GM12878 (cell line): ENCODE data around the gene RBM45. TPM values are rescaled to one million over a fixed set of nuclear protein-coding genes. Genes with fewer than 3 reads are reported as not detected.

Experiments
- ATAC-seq: fragments of 200-7000 bp; cut with Tn5 transposase; 3 replicates; pipeline ENCODE4 v1.9.1; 2020; ENCODE audit warnings: mild to moderate bottlenecking, moderate library complexity
- BruUV-seq: library from RNA; stranded (reverse); fragments of 400-500 nt; replicated peaks from 2 replicates; lab custom pipeline; 2021; lab: Mats Ljungman, UMichigan
- CTCF ChIA-PET: fragments of 300-600 bp; sonication (Branson Sonifier 250); formaldehyde crosslinking; extraction: SDS; loops from one replicate; lab custom pipeline; 2021; ENCODE audit warnings: inconsistent platforms; lab: Yijun Ruan, JAX
- POLR2A ChIA-PET: fragments of 350-600 bp; formaldehyde crosslinking; extraction: SDS; loops from one replicate; lab custom pipeline; 2021; ENCODE audit warnings: inconsistent platforms; lab: Charles Lee
- RAD21 ChIA-PET: fragments of 300-600 bp; sonication (Branson Sonifier 250); formaldehyde crosslinking; loops from one replicate; lab custom pipeline; 2023; ENCODE audit warnings: antibody characterized with exemption; ENCODE audit not compliant: unreplicated experiment; lab: Charles Lee
- SMC1A ChIA-PET: fragments of 300-600 bp; sonication (Branson Sonifier 250); formaldehyde crosslinking; loops from one replicate; lab custom pipeline; 2023; ENCODE audit not compliant: unreplicated experiment, uncharacterized antibody; lab: Charles Lee
- DNase-seq: peaks from one replicate; pipeline ENCODE4 v3.0.0-alpha.2; 2011; ENCODE audit warnings: low read depth, low spot score
- FAIRE-seq: peaks from 3 replicates; lab custom pipeline; 2011; peaks lifted over from hg19 to GRCh38; lab: Jason Lieb, UNC
- H2AFZ ChIP-seq: 2 replicates; pipeline ENCODE4 v1.6.0; 2011; ENCODE audit warnings: low read depth, low read length, control low read depth; ENCODE audit not compliant: control insufficient read depth
- H3K27ac ChIP-seq: 2 replicates; pipeline ENCODE4 v1.5.1; 2011; ENCODE audit warnings: control low read depth; ENCODE audit not compliant: control insufficient read depth, insufficient read depth
- H3K27me3 ChIP-seq, 2 experiments: replicated peaks in 1 of 2; 2 replicates each; pipeline versions ENCODE4 v1.6.0 to v1.6.1; 2011; ENCODE audit warnings: low read length in 1 of 2; ENCODE audit not compliant: control insufficient read depth in 2 of 2, insufficient read depth in 2 of 2
- H3K36me3 ChIP-seq, 2 experiments: 2 replicates each; pipeline ENCODE4 v1.5.1; 2011; ENCODE audit warnings: low read length in 1 of 2; ENCODE audit not compliant: control insufficient read depth in 2 of 2, insufficient read depth in 2 of 2
- H3K4me1 ChIP-seq: 2 replicates; pipeline ENCODE4 v1.6.1; 2011; ENCODE audit warnings: mild to moderate bottlenecking, low read length, moderate library complexity, mixed read lengths; ENCODE audit not compliant: control insufficient read depth, insufficient read depth
- H3K4me2 ChIP-seq: 2 replicates; pipeline ENCODE4 v1.6.0; 2011; ENCODE audit warnings: control low read depth; ENCODE audit not compliant: control insufficient read depth, insufficient read depth
- H3K4me3 ChIP-seq: fragments of 200-600 bp; sonication (generic); 2 replicates; pipeline ENCODE4 v1.5.1; 2016
- H3K79me2 ChIP-seq: 2 replicates; pipeline ENCODE4 v1.6.0; 2011; ENCODE audit warnings: low read length; ENCODE audit not compliant: control insufficient read depth, insufficient read depth
- H3K9ac ChIP-seq: 2 replicates; pipeline ENCODE4 v1.8.0; 2011; ENCODE audit warnings: low read length, control low read depth, mixed read lengths; ENCODE audit not compliant: control insufficient read depth, insufficient read depth
- H3K9me3 ChIP-seq: replicated peaks from 3 replicates; pipeline ENCODE4 v1.5.1; 2011; ENCODE audit warnings: mild to moderate bottlenecking, low read length; ENCODE audit not compliant: control insufficient read depth, insufficient read depth
- H4K20me1 ChIP-seq: 2 replicates; pipeline ENCODE4 v1.6.0; 2011; ENCODE audit not compliant: control insufficient read depth, insufficient read depth
- CEBPZ ChIP-seq: fragments of 150-350 bp; IDR thresholded peaks from 2 replicates; pipeline ENCODE4 v1.6.1; 2016; ENCODE audit warnings: low read depth, low read length
- WGBS: methylation state at CpG from one replicate; pipeline ENCODE4 v1.1.6; 2016; ENCODE audit warnings: low lambda C conversion rate; ENCODE audit not compliant: insufficient replicate concordance, insufficient coverage; ENCODE audit errors: missing lambda C conversion rate; 5-methylcytosine and 5-hydroxymethylcytosine counted together
- in situ Hi-C: fragments of 300-500 bp; cut with MboI; formaldehyde crosslinking; loops from 9 replicates; pipeline ENCODE4 v1.14.3; 2018; ENCODE audit warnings: mixed read lengths
- intact Hi-C: fragments of 100-400 bp; cut with micrococcal nuclease; formaldehyde crosslinking; loops from one replicate; pipeline ENCODE4 v1.14.2; 2022; ENCODE audit not compliant: unreplicated experiment
- polyA plus RNA-seq, 11 experiments: library from polyadenylated mRNA; depleted of rRNA in 4 of 11; unstranded in 6 of 11; stranded (reverse) in 5 of 11; fragments of >200 nt; fragmentation: Nextera tagmentation in 4 of 11; fragmentation: Illumina TruSeq in 1 of 11; extraction: Ambion mirVana in 4 of 11; extraction: Trizol in 1 of 11; gene quantifications; 1 replicate in 1 of 11; 2 replicates in 10 of 11; pipeline versions ENCODE4 v1.2.1 to v1.2.3, GENCODE V29; 2011 to 2016; ENCODE audit warnings: inconsistent platforms in 2 of 11, missing spikeins in 2 of 11, low read depth in 1 of 11
- total RNA-seq, 4 experiments: library from RNA; depleted of rRNA in 3 of 4; stranded (reverse); fragments of >200 nt in 3 of 4; fragmentation: Illumina TruSeq in 1 of 4; extraction: Trizol in 1 of 4; gene quantifications; 2 replicates each; pipeline versions ENCODE4 v1.2.1 to v1.2.3, GENCODE V29; 2013 to 2021
- TF ChIP-seq, protein P1 (sequence below): fragments of 450-650 bp; IDR thresholded peaks from 2 replicates; pipeline ENCODE4 v1.6.1; 2018; ENCODE audit warnings: mild to moderate bottlenecking, low read depth, moderate library complexity; ENCODE audit not compliant: partially characterized antibody

RBM45 gene
- total and polyA plus RNA-seq, 10 of the 15 experiments (the other 5 are each of a cell fraction or from before 2014, with no cell fraction given): 6.2 to 21.7 (median 14.6) TPM

- no TSS peak for BruUV-seq
- in situ Hi-C loops: no loop called here
- Histone ChIP-seq H3K36me3 (no peaks in the 10 kb centered on the region), H3K4me1 (no peaks in the 10 kb centered on the region), H3K9ac (no peak overlapping the region), H3K4me2 (no peak overlapping the region), H3K79me2 (no peaks in the 10 kb centered on the region), H4K20me1 (no peaks in the 10 kb centered on the region), H3K4me3 (no peak overlapping the region), H3K27me3 (no peaks in the 10 kb centered on the region; a peak in 1 of 4 replicates), H3K27ac (no peak overlapping the region), H3K9me3 (no peaks in the 10 kb centered on the region; the same call in 2 of the 3 replicates), H2AFZ (no peak overlapping the region)
- DNase-seq (no peak), FAIRE-seq (no peak), ATAC-seq (no peak)
- no peak for TF ChIP-seq CEBPZ
- TF ChIP-seq, protein P1, sequence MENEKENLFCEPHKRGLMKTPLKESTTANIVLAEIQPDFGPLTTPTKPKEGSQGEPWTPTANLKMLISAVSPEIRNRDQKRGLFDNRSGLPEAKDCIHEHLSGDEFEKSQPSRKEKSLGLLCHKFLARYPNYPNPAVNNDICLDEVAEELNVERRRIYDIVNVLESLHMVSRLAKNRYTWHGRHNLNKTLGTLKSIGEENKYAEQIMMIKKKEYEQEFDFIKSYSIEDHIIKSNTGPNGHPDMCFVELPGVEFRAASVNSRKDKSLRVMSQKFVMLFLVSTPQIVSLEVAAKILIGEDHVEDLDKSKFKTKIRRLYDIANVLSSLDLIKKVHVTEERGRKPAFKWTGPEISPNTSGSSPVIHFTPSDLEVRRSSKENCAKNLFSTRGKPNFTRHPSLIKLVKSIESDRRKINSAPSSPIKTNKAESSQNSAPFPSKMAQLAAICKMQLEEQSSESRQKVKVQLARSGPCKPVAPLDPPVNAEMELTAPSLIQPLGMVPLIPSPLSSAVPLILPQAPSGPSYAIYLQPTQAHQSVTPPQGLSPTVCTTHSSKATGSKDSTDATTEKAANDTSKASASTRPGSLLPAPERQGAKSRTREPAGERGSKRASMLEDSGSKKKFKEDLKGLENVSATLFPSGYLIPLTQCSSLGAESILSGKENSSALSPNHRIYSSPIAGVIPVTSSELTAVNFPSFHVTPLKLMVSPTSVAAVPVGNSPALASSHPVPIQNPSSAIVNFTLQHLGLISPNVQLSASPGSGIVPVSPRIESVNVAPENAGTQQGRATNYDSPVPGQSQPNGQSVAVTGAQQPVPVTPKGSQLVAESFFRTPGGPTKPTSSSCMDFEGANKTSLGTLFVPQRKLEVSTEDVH: no peak
- RAD21 ChIA-PET: no interaction called here
- POLR2A ChIA-PET: no interaction called here
- CTCF ChIA-PET: no interaction called here
- 40% methylated on average over 5 of the region's 5 CpGs for WGBS
- intact Hi-C loops: no loop called here
- SMC1A ChIA-PET: no interaction called here
Observed at GRCh38 chr2:178157574-178157973, 45.3 kb downstream of the RBM45 start.
